H1 (cell line): Measurements from ENCODE around the gene POLE.
A peak's percentile ranks its signal among the peaks of the same experiment; 100 is the strongest.

ENCODE experiments used
- EZH2 ChIP-seq: fragments of 200-600 bp; sonication (generic); IDR thresholded peaks from 2 replicates; pipeline ENCODE4 v1.7.1; 2012; ENCODE audit warnings: low read depth, mild to moderate bottlenecking, moderate library complexity, low read length, inconsistent platforms; ENCODE audit not compliant: severe bottlenecking
- NRF1 ChIP-seq: IDR thresholded peaks from 2 replicates; pipeline ENCODE4 v1.6.1; 2011; ENCODE audit warnings: mild to moderate bottlenecking, low read depth, low read length, improper control_type of control experiment
- POLR2A ChIP-seq, 2 experiments: IDR thresholded peaks; 1 replicate in 1 of 2; 2 replicates in 1 of 2; pipeline ENCODE4 v1.6.1; 2011; ENCODE audit warnings: low read depth in 2 of 2, low read length in 2 of 2, mild to moderate bottlenecking in 2 of 2; ENCODE audit errors: control extremely low read depth in 1 of 2
- POLR2AphosphoS5 ChIP-seq: IDR thresholded peaks from 2 replicates; pipeline ENCODE4 v1.6.1; 2011; ENCODE audit warnings: low read depth, low read length
- RFX5 ChIP-seq: IDR thresholded peaks from 2 replicates; pipeline ENCODE4 v1.6.1; 2011; ENCODE audit warnings: low read depth, low read length, improper control_type of control experiment, borderline replicate concordance
- TBP ChIP-seq: IDR thresholded peaks from 2 replicates; pipeline ENCODE4 v1.6.1; 2011; ENCODE audit warnings: low read depth, low read length, improper control_type of control experiment

- TF ChIP-seq POLR2AphosphoS5 (no peak), TBP (0 out of 2 replicates have a peak, but pooled peaks have one; percentile 31), RFX5 (no peak), EZH2 (no peak), POLR2A (IDR thresholded peaks at IDR 0.05; ENCODE audit: control extremely low read depth in 1 of 2, low read depth in 2 of 2, low read length in 2 of 2) (no peak), NRF1 (no peak)
Observed at GRCh38 chr12:132614861-132615578, 72.1 kb downstream of the POLE start.
